Measurements from ENCODE around the gene ITGAV. TPM values are rescaled to one million over a fixed set of nuclear protein-coding genes. Genes with fewer than 3 reads are reported as not detected.

ITGAV gene
- total RNA-seq, 4 donors from 2014 or later, result 69.8 to 84.7 (median 78.8) TPM

- 36 to 38% methylated on average over 7 of the region's 7 CpGs for WGBS, 2 donors
- intact Hi-C loops (cut with DNase I; ENCODE audit: low total_unique reads), result no loop called here
- TF ChIP-seq POLR2A (IDR thresholded peaks at IDR 0.05) (no peak), CTCF (IDR thresholded peaks at IDR 0.05) (no peak)
- H3K4me3 ChIP-seq (ENCODE audit: low read depth, poor library complexity, severe bottlenecking), result peak overlapping the region; percentile 47
- DNase-seq (ENCODE audit: low spot score in 2 of 2), result no peak
Observed at GRCh38 chr2:186693446-186693832, 103.6 kb downstream of the ITGAV start.

- no peak overlapping the region for H3K4me3 ChIP-seq (ENCODE audit: low read depth, poor library complexity, severe bottlenecking)
- intact Hi-C loops (cut with DNase I; ENCODE audit: low total_unique reads), result no loop called here
- 17 to 19% methylated on average over 9 of the region's 9 CpGs for WGBS, 2 donors
- TF ChIP-seq POLR2A (IDR thresholded peaks at IDR 0.05) (no peak), CTCF (IDR thresholded peaks at IDR 0.05) (no peak)
- DNase-seq (ENCODE audit: low spot score in 2 of 2), result no peak
Observed at GRCh38 chr2:186695081-186695756, 105.4 kb downstream of the ITGAV start.

- intact Hi-C loops (cut with DNase I; ENCODE audit: low total_unique reads), result no loop called here
Observed at GRCh38 chr2:186696290-186696689, 106.4 kb downstream of the ITGAV start.

GRCh38 chr2:186696804-186697203, 106.9 kb downstream of the ITGAV start:
- 47 to 58% methylated on average over 4 of the region's 4 CpGs for WGBS, 2 donors
- no peak for DNase-seq (ENCODE audit: low spot score in 2 of 2)
- TF ChIP-seq POLR2A (IDR thresholded peaks at IDR 0.05) (no peak), CTCF (IDR thresholded peaks at IDR 0.05) (no peak)
- intact Hi-C loops (cut with DNase I; ENCODE audit: low total_unique reads), result no loop called here
- no peak overlapping the region for H3K4me3 ChIP-seq (ENCODE audit: low read depth, poor library complexity, severe bottlenecking)

More at GRCh38 chr2:186696290-186696689, 106.4 kb downstream of the ITGAV start:
- TF ChIP-seq POLR2A (IDR thresholded peaks at IDR 0.05) (no peak), CTCF (IDR thresholded peaks at IDR 0.05) (no peak)
- DNase-seq (ENCODE audit: low spot score in 2 of 2), result no peak
- 95 to 96% methylated on average over 4 of the region's 4 CpGs for WGBS, 2 donors
- H3K4me3 ChIP-seq (ENCODE audit: low read depth, poor library complexity, severe bottlenecking), result no peak overlapping the region

GRCh38 chr2:186697536-186697935, 107.7 kb downstream of the ITGAV start:
- intact Hi-C loops (cut with DNase I; ENCODE audit: low total_unique reads), result no loop called here
- DNase-seq (ENCODE audit: low spot score in 2 of 2), result no peak
- no peak overlapping the region for H3K4me3 ChIP-seq (ENCODE audit: low read depth, poor library complexity, severe bottlenecking)
- 91 to 96% methylated on average over 1 of the region's 1 CpG for WGBS, 2 donors
- TF ChIP-seq POLR2A (IDR thresholded peaks at IDR 0.05) (no peak), CTCF (IDR thresholded peaks at IDR 0.05) (no peak)

GRCh38 chr2:186699742-186700141, 109.9 kb downstream of the ITGAV start:
- no peak for DNase-seq (ENCODE audit: low spot score in 2 of 2)
- TF ChIP-seq CTCF (IDR thresholded peaks at IDR 0.05) (no peak), POLR2A (IDR thresholded peaks at IDR 0.05) (no peak)
- H3K4me3 ChIP-seq (ENCODE audit: low read depth, poor library complexity, severe bottlenecking), result no peak overlapping the region
- intact Hi-C loops (cut with DNase I; ENCODE audit: low total_unique reads), result no loop called here

Measured in lower leg skin (tissue), 4 donors.